Stomach (tissue), 4 donors: Measurements from ENCODE around the gene ZNF121.

Source experiments
- CTCF ChIP-seq, 7 experiments: fragments of 450-650 bp in 4 of 7; fragments of 200-600 bp in 3 of 7; sonication (generic) in 3 of 7; IDR thresholded peaks; one replicate each; pipeline ENCODE4 v1.5.1; 2016 to 2019; ENCODE audit warnings: antibody characterized with exemption in 7 of 7, control low read depth in 2 of 7, mild to moderate bottlenecking in 1 of 7
- EP300 ChIP-seq: sonication (generic); formaldehyde crosslinking; IDR thresholded peaks from one replicate; pipeline ENCODE4 v1.6.1; 2017; ENCODE audit warnings: antibody characterized with exemption
- POLR2A ChIP-seq, 4 donors: fragments of 450-650 bp; IDR thresholded peaks; one replicate each; pipeline ENCODE4 v1.6.1; 2016; ENCODE audit warnings: antibody characterized with exemption in 4 of 4, control low read depth in 2 of 4, mild to moderate bottlenecking in 1 of 4, moderate library complexity in 1 of 4
- POLR2AphosphoS5 ChIP-seq, 3 donors: sonication (generic); formaldehyde crosslinking; IDR thresholded peaks; one replicate each; pipeline ENCODE4 v1.6.1; 2016; ENCODE audit warnings: antibody characterized with exemption in 3 of 3

GRCh38 chr19:9538183-9539058 is 45.9 kb downstream of the ZNF121 start, which contains the start of gene ZNF426:
- TF ChIP-seq CTCF (IDR thresholded peaks at IDR 0.05) (no peak), EP300 (no peak), POLR2A (IDR thresholded peaks at IDR 0.05) (no peak), POLR2AphosphoS5 (IDR thresholded peaks at IDR 0.05) (peak; percentile 58 to 80 (median 61))
